Measurements from ENCODE around the gene HMGN1. TPM values are rescaled to one million over a fixed set of nuclear protein-coding genes. Genes with fewer than 3 reads are reported as not detected.

HMGN1 gene
- total RNA-seq, 6 experiments from 2014 or later, result 34.6 to 71.6 (median 63.9) TPM

DNA sequence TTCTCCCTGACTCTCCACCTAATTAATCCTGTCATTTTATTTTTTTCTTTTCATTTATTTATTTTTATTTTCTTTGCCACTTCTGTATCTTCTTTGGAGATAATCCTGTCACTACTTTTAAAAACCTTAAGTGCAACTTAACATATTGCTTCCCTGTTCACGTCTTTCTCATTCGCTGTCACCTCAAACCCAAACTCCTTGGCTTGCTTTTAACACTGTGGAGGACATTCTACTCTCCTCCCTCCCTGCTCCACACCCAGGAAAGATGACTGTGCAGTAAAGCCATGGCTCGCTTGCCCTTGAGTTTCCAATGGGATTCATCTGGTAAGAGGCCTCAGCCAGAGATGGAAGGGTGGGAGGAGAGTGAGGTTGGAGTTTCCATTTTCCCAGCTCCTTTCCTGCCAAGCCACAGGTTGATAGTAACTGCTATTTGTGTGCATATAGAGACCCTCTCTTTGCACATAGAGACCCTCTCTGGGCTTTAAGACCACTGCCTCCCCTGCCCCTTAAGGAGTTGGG lies 29.0 kb downstream of the HMGN1 start:
- ATAC-seq (no peak), DNase-seq (no peak)
- Histone ChIP-seq H3K4me3 (no peak overlapping the region), H3K9me3 (no peaks in the 10 kb centered on the region), H3K36me3 (no peaks in the 10 kb centered on the region), H3K27ac (no peak overlapping the region), H3K27me3 (no peaks in the 10 kb centered on the region), H3K4me1 (peaks cover 0 to 7% (median 2%) of the 10 kb centered on the region in 4 donors)
- intact Hi-C loops (cut with DNase I), result loop anchor here in 1 of 2 donors (10.0 kb wide), 1 partner anchor 65 kb away; a partner anchor contains a TSS
- TF ChIP-seq, protein P1, sequence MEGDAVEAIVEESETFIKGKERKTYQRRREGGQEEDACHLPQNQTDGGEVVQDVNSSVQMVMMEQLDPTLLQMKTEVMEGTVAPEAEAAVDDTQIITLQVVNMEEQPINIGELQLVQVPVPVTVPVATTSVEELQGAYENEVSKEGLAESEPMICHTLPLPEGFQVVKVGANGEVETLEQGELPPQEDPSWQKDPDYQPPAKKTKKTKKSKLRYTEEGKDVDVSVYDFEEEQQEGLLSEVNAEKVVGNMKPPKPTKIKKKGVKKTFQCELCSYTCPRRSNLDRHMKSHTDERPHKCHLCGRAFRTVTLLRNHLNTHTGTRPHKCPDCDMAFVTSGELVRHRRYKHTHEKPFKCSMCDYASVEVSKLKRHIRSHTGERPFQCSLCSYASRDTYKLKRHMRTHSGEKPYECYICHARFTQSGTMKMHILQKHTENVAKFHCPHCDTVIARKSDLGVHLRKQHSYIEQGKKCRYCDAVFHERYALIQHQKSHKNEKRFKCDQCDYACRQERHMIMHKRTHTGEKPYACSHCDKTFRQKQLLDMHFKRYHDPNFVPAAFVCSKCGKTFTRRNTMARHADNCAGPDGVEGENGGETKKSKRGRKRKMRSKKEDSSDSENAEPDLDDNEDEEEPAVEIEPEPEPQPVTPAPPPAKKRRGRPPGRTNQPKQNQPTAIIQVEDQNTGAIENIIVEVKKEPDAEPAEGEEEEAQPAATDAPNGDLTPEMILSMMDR (IDR thresholded peaks at IDR 0.05), result no peak
- TF ChIP-seq POLR2A (IDR thresholded peaks at IDR 0.05), result no peak
- WGBS (ENCODE audit: insufficient coverage, low coverage, low lambda C conversion rate, missing lambda C conversion rate), result 91% methylated on average over 3 of the region's 3 CpGs

DNA sequence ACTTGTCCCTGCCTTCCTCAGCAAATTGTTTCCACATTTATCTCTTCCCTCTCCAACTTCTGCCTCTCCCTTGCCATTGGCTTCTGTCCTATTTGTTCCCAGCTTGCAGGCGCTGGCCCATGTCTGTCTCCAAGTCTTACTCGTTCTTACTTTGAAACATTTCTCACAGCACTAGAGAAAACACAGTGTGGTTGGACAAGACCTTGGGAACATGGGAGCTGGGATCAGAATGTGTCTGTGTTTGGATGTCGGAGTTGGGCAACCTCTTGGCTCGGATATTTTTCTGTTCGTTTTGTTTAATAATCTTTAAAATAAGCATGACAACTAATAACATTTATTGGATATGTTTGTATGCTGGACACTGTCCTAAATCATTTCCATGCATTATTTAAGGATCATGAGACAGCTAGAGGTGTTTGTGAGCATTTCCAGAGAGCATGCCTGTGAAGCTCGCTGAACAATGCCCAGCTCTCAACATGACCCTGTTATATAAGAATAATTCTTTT lies 29.6 kb downstream of the HMGN1 start:
- ATAC-seq (no peak), DNase-seq (no peak)
- Histone ChIP-seq H3K27ac (no peak overlapping the region), H3K27me3 (no peaks in the 10 kb centered on the region), H3K4me3 (no peak overlapping the region), H3K9me3 (no peaks in the 10 kb centered on the region), H3K4me1 (peaks cover 0 to 7% (median 2%) of the 10 kb centered on the region in 4 donors), H3K36me3 (no peaks in the 10 kb centered on the region)
- intact Hi-C loops (cut with DNase I), result loop anchor here in 1 of 2 donors (10.0 kb wide), 1 partner anchor 65 kb away; a partner anchor contains a TSS
- 47% methylated on average over 6 of the region's 6 CpGs for WGBS (ENCODE audit: insufficient coverage, low coverage, low lambda C conversion rate, missing lambda C conversion rate)
- TF ChIP-seq, protein P1 (IDR thresholded peaks at IDR 0.05), result no peak
- no peak for TF ChIP-seq POLR2A (IDR thresholded peaks at IDR 0.05)

DNA sequence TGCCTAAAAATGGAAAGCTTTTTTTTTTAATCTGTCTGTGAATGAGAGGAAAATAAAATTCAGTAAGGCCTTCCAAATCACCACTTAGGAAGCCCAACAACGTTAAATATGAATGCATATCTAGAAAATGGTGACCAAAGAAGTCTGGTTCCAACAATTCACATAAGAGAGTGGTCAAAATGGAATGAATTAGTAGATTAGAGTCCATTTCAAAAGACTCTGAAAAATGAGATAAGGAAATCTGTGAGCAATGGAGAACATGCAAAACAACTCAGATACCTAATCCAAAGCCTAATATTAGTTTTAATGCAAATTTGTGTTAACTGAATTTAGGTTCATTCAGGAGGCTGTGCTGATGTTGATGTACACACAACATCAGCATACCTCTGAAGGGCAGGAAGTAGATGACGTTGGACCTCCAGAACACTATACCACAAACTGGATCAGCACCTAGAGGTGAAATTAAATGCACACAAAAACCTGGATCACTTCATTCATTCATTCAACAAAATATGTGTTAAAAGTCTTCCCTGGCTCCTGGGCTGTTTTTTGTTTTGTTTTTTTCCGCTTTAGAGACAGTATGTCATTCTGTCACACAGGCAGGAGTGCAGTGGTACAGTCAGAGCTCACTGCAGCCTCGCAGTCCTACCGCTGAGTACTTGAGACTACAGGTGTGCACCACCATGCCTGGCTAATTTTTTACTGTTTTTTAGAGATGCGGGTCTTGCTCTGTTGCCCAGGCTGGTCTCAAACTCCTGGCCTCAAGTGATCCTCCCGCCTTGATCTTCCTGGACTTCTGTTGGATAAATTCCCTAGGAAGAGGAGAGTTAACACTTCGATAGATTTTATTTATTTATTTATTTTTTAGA lies 30.6 kb downstream of the HMGN1 start:
- H3K27ac ChIP-seq, result peak overlapping the region in 1 of 3 donors; percentile 36
- H3K4me1 ChIP-seq, result peaks cover 0 to 7% (median 2%) of the 10 kb centered on the region in 4 donors
- H3K9me3 ChIP-seq, result no peaks in the 10 kb centered on the region
- ATAC-seq (no peak), DNase-seq (no peak)
- no peaks in the 10 kb centered on the region for H3K36me3 ChIP-seq
- intact Hi-C loops (cut with DNase I), result loop anchor here in 1 of 2 donors (10.0 kb wide), 1 partner anchor 66 kb away; a partner anchor contains a TSS
- H3K4me3 ChIP-seq, result no peak overlapping the region
- TF ChIP-seq, protein P1 (IDR thresholded peaks at IDR 0.05), result no peak
- no peak for TF ChIP-seq POLR2A (IDR thresholded peaks at IDR 0.05)
- 76% methylated on average over 7 of the region's 8 CpGs for WGBS (ENCODE audit: insufficient coverage, low coverage, low lambda C conversion rate, missing lambda C conversion rate)
- H3K27me3 ChIP-seq, result no peaks in the 10 kb centered on the region

DNA sequence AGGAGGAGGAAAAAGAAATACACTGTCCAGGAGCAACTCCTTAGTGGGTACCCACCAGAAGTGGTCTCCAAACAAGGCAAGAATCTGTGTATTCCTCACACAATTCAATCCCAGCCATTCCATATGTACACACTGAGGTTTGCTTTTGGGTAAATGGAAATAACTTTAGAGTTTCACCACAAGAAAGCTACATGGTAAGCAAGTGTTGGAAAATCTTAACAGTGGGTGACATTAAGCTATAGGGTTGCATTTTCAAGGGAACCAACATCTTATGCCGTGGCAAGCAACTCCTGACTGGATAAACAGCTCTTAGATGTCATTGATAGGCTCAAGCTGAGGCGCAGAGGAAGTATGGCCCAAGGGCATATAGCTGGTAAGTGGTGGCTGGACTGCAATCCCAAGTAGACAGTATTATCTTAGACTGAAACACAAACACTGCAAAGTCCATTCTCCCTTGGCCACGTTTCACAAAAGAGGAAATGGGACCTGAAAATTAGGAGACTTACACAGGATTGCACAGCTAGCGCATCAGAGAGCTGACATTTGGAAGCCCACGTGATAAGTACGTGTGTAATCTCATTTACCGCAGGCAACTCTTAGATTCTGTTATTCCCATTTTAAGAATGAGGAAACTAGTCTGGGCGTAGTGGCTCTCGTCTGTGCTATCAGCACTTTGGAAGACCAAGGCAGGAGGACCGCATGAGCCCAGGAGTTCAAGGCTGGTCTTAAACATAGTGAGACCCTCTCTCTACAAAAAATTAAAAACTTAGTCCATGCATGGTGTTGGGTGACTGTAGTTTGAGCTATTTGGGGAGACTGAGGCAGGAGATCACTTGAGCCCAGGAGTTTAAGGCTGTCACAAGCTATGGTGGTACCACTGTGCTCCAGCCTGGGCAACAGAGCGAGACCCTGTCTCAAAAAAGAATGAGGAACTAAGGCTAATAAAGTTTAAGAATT lies 31.5 kb downstream of the HMGN1 start:
- Histone ChIP-seq H3K27me3 (no peaks in the 10 kb centered on the region), H3K4me3 (no peak overlapping the region), H3K4me1 (peaks cover 0 to 7% (median 2%) of the 10 kb centered on the region in 4 donors), H3K36me3 (no peaks in the 10 kb centered on the region), H3K9me3 (no peaks in the 10 kb centered on the region), H3K27ac (peak overlapping the region in 2 of 3 donors; percentile 22 to 36)
- intact Hi-C loops (cut with DNase I), result loop anchor here in 1 of 2 donors (10.0 kb wide), 1 partner anchor 67 kb away; a partner anchor contains a TSS
- ATAC-seq, result peak in 3 of 4 donors; percentile 25 to 48 (median 31)
- no peak for DNase-seq
- 18% methylated on average over 10 of the region's 11 CpGs for WGBS (ENCODE audit: insufficient coverage, low coverage, low lambda C conversion rate, missing lambda C conversion rate)
- TF ChIP-seq POLR2A (IDR thresholded peaks at IDR 0.05), result peak; percentile 9
- TF ChIP-seq, protein P1 (IDR thresholded peaks at IDR 0.05), result no peak

Measured in right lobe of liver (tissue), 6 donors.